Endodermal cell (in vitro differentiated cells): ENCODE results near the gene NKX6-2. TPM values are rescaled to one million over a fixed set of nuclear protein-coding genes. Genes with fewer than 3 reads are reported as not detected.
A peak's percentile ranks its signal among the peaks of the same experiment; 100 is the strongest.

Experiments used
- DNase-seq: peaks from one replicate; pipeline ENCODE4 v3.0.0-alpha.2; 2017
- H3K27ac ChIP-seq: 2 replicates; pipeline ENCODE4 v1.5.1; 2013; ENCODE audit warnings: mild to moderate bottlenecking, low read depth, low read length, moderate library complexity
- H3K27me3 ChIP-seq: 2 replicates; pipeline ENCODE4 v1.6.1; 2013; ENCODE audit warnings: mild to moderate bottlenecking, low read length, moderate library complexity; ENCODE audit not compliant: insufficient read depth, control insufficient read depth, poor library complexity, severe bottlenecking
- H3K36me3 ChIP-seq: 2 replicates; pipeline ENCODE4 v1.7.0; 2013; ENCODE audit warnings: mild to moderate bottlenecking, low read length, moderate library complexity; ENCODE audit not compliant: control insufficient read depth, insufficient read depth
- H3K4me1 ChIP-seq: one replicate; pipeline ENCODE4 v1.7.0; 2013; ENCODE audit warnings: low read length; ENCODE audit not compliant: control insufficient read depth, insufficient read depth
- H3K4me3 ChIP-seq: 2 replicates; pipeline ENCODE4 v1.5.1; 2013; ENCODE audit warnings: mild to moderate bottlenecking, low read length, moderate library complexity
- H3K9ac ChIP-seq: 2 replicates; pipeline ENCODE4 v1.6.1; 2013; ENCODE audit warnings: mild to moderate bottlenecking, low read length, moderate library complexity; ENCODE audit not compliant: poor library complexity, severe bottlenecking; ENCODE audit errors: extremely low read depth
- H3K9me3 ChIP-seq: 2 replicates; pipeline ENCODE4 v1.6.1; 2013; ENCODE audit warnings: mild to moderate bottlenecking, low read length, moderate library complexity; ENCODE audit not compliant: control insufficient read depth
- H3K27ac Mint-ChIP-seq: 2 replicates; pipeline ENCODE4 v1.8.0; 2020; ENCODE audit warnings: mixed read lengths
- H3K27me3 Mint-ChIP-seq: 2 replicates; pipeline ENCODE4 v1.8.0; 2021; ENCODE audit warnings: mild to moderate bottlenecking, mixed read lengths; ENCODE audit not compliant: insufficient read depth
- H3K36me3 Mint-ChIP-seq: 2 replicates; pipeline ENCODE4 v1.8.0; 2020; ENCODE audit warnings: low read depth, mixed read lengths
- H3K4me1 Mint-ChIP-seq: 2 replicates; pipeline ENCODE4 v1.8.0; 2020; ENCODE audit warnings: mixed read lengths
- H3K4me3 Mint-ChIP-seq: 2 replicates; pipeline ENCODE4 v1.8.0; 2020; ENCODE audit warnings: mild to moderate bottlenecking, moderate library complexity, mixed read lengths
- H3K9me3 Mint-ChIP-seq: 2 replicates; pipeline ENCODE4 v1.8.0; 2020; ENCODE audit warnings: mild to moderate bottlenecking, mixed read lengths
- WGBS, 2 experiments: methylation state at CpG; one replicate each; pipeline versions ENCODE4 v1.1.5 to v1.1.7; 2013; ENCODE audit warnings: missing lambda C conversion rate in 2 of 2, mixed read lengths in 1 of 2; ENCODE audit not compliant: insufficient coverage in 1 of 2, insufficient read length in 1 of 2; 5-methylcytosine and 5-hydroxymethylcytosine counted together
- total RNA-seq, 2 donors: library from RNA; stranded (reverse); fragmentation: NEBNext Ultra II Directional in 1 of 2; extraction: Animal tissue kit (Norgen Biotek cat#: 25700) in 1 of 2; gene quantifications; 2 replicates in 1 of 2; 3 replicates in 1 of 2; pipeline ENCODE4 v1.2.1, GENCODE V29; 2021
- TF ChIP-seq, protein P1 (sequence below): fragments of 200-600 bp; sonication (generic); conservative IDR thresholded peaks from 2 replicates; pipeline ENCODE4 v1.5.0; 2021; ENCODE audit warnings: antibody characterized with exemption, mild to moderate bottlenecking

Gene NKX6-2
- total RNA-seq, 2 donors from 2014 or later, result 0.31 TPM; not detected in 1

DNA sequence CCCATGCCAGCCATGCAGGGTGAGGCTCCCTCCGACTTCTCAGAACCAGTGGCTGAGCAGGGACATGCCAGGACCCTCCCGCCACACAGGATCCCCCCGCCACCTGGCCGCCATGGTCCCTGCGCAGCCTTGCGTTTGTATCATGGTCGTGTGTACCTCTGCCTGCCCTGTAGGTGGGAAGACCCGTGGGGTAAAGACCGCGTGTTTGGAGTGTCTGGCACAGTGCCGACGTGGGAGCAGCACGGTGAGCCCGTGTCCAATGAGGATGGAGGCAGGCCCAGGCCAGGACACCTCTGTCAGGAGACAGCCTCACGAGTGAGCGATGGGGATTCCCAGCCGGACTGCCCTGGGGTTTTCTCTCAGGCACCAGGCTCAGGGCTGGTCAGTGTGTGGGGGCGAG lies 31.9 kb downstream of the NKX6-2 start:
- Histone ChIP-seq H3K4me1 (no peaks in the 10 kb centered on the region), H3K36me3 (no peaks in the 10 kb centered on the region), H3K27ac (no peak overlapping the region), H3K9me3 (peaks cover 8% of the 10 kb centered on the region), H3K4me3 (no peak overlapping the region), H3K27me3 (no peaks in the 10 kb centered on the region), H3K9ac (no peak overlapping the region)
- Mint-ChIP-seq H3K36me3 (peaks cover 44% of the 10 kb centered on the region), H3K4me1 (no peaks in the 10 kb centered on the region), H3K9me3 (peaks cover 22% of the 10 kb centered on the region), H3K27ac (peak overlapping the region; percentile 64), H3K4me3 (no peak overlapping the region), H3K27me3 (no peaks in the 10 kb centered on the region)
- TF ChIP-seq, protein P1, sequence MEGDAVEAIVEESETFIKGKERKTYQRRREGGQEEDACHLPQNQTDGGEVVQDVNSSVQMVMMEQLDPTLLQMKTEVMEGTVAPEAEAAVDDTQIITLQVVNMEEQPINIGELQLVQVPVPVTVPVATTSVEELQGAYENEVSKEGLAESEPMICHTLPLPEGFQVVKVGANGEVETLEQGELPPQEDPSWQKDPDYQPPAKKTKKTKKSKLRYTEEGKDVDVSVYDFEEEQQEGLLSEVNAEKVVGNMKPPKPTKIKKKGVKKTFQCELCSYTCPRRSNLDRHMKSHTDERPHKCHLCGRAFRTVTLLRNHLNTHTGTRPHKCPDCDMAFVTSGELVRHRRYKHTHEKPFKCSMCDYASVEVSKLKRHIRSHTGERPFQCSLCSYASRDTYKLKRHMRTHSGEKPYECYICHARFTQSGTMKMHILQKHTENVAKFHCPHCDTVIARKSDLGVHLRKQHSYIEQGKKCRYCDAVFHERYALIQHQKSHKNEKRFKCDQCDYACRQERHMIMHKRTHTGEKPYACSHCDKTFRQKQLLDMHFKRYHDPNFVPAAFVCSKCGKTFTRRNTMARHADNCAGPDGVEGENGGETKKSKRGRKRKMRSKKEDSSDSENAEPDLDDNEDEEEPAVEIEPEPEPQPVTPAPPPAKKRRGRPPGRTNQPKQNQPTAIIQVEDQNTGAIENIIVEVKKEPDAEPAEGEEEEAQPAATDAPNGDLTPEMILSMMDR, result no peak
- DNase-seq, result no peak
- WGBS, 2 experiments, result 93 to 95% methylated on average over 14 to 18 of the region's 18 CpGs

DNA sequence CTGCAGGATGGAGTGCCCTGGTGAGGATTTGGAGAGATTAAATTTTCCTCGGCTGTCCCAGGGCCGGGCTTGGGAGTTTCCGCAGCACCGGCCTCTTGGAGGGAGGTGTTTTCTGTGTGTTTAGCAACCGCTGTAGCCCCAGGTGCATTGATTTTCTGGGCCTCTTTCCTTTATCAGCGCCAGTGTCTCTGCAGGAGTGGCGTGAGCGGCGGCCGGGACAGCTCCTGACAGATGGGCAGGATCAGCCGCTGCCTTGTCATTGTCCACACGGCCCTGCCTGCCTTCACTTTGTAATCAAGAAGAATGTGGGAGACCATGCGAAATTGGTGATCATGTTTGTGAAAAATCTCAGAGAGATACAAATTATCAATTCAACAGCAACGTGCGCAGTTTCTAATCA lies 32.4 kb downstream of the NKX6-2 start:
- Mint-ChIP-seq H3K4me1 (no peaks in the 10 kb centered on the region), H3K9me3 (peaks cover 22% of the 10 kb centered on the region), H3K27me3 (no peaks in the 10 kb centered on the region), H3K36me3 (peaks cover 44% of the 10 kb centered on the region), H3K27ac (no peak overlapping the region), H3K4me3 (no peak overlapping the region)
- WGBS, 2 experiments, result 92 to 93% methylated on average over 14 to 15 of the region's 15 CpGs
- DNase-seq, result no peak
- Histone ChIP-seq H3K27me3 (no peaks in the 10 kb centered on the region), H3K4me3 (no peak overlapping the region), H3K9me3 (peaks cover 8% of the 10 kb centered on the region), H3K36me3 (no peaks in the 10 kb centered on the region), H3K4me1 (no peaks in the 10 kb centered on the region), H3K9ac (no peak overlapping the region), H3K27ac (no peak overlapping the region)
- TF ChIP-seq, protein P1, result no peak

DNA sequence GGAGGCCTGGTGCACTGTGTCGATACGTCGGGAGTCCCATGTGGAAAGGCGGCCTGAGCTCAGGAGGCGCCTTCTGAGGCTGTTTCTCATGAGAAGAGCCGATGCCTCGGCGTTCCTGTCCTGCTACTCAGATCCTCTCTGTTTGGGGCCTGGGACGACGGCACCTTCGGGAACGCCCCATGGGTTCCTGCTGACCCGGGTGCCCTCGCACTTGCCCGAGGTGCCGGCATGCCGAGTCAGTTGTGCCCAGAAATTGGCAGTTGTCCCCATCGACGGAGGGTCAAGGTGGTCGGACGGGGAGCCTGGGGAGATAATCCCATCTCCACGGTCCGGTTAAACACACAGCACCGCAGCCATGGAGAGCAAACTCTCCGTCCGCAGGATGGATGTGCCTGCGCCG lies 33.0 kb downstream of the NKX6-2 start:
- Mint-ChIP-seq H3K4me1 (no peaks in the 10 kb centered on the region), H3K27ac (no peak overlapping the region)
- WGBS, 2 experiments, result 89 to 95% methylated on average over 22 to 28 of the region's 28 CpGs

More for the DNA sequence above, 33.0 kb downstream of the NKX6-2 start:
- Histone ChIP-seq H3K4me1 (no peaks in the 10 kb centered on the region), H3K4me3 (no peak overlapping the region), H3K9me3 (peaks cover 8% of the 10 kb centered on the region), H3K27me3 (no peaks in the 10 kb centered on the region), H3K36me3 (no peaks in the 10 kb centered on the region), H3K9ac (no peak overlapping the region), H3K27ac (no peak overlapping the region)
- DNase-seq, result no peak
- Mint-ChIP-seq H3K4me3 (no peak overlapping the region), H3K27me3 (no peaks in the 10 kb centered on the region), H3K9me3 (peaks cover 22% of the 10 kb centered on the region), H3K36me3 (peaks cover 44% of the 10 kb centered on the region)
- TF ChIP-seq, protein P1, result no peak
